Heart left ventricle (tissue), 11 donors: ENCODE data around the gene BRS3. TPM values are rescaled to one million over a fixed set of nuclear protein-coding genes. Genes with fewer than 3 reads are reported as not detected.

Experiments
- polyA plus RNA-seq, 2 donors: library from polyadenylated mRNA; stranded (reverse); fragments of 200-250 nt; gene quantifications; one replicate each; pipeline ENCODE4 v1.2.3, GENCODE V29; 2013
- total RNA-seq, 9 donors: library from RNA; depleted of rRNA in 2 of 9; stranded (reverse); fragments of >200 nt in 2 of 9; fragmentation: NEBNext Ultra II Directional in 3 of 9; extraction: Animal tissue kit (Norgen Biotek cat#: 25700) in 3 of 9; gene quantifications; one replicate each; pipeline versions ENCODE4 v1.1.0 to v1.2.4, GENCODE V29; 2016 to 2023
- donor health status: ischemic (EF 13 %, LVEDD 7.1; RV severe dilation, severe dysfunction).
- donor health status: healthy with polysubstance abuse.
- donor health status: DM: no; HTN: yes; CAD: no.
- donor health status: DM: no; HTN: no; CAD: no.
- donor health status: ischemic (EF 25% LVEDD 5.7; RV mildly dilated, moderate dysfunction).
- donor health status: healthy.
- donor health status: DM: yes; HTN: yes; CAD: no.
- donor health status: PGD.
- donor health status: nonischemic (EF 23%, LVEDD 6.1; RV moderate dilation, normal function).

The BRS3 gene
- total and polyA plus RNA-seq, 11 donors = not detected

Other genes starting within 250 kb of the BRS3 start
- gene MAP7D3, start 236.5 kb upstream of the BRS3 start, total RNA-seq = 10 to 100 TPM in 8 of 9 donors, 1 to 10 TPM in 1; 8.2 to 18.4 (median 13.2) TPM
- gene MAP7D3, start 236.5 kb upstream of the BRS3 start, polyA plus RNA-seq = 10 to 100 TPM; 10.3 to 12.4 TPM
- gene ADGRG4, start 187.0 kb upstream of the BRS3 start, total RNA-seq = under 1 TPM in 2 of 9 donors, not detected in 7; 0.04 to 0.07 TPM
- gene ADGRG4, start 187.0 kb upstream of the BRS3 start, polyA plus RNA-seq = not detected
- 10 to 100 TPM; 49.8 to 83.0 (median 66.7) TPM for gene HTATSF1, start 9.6 kb downstream of the BRS3 start, total RNA-seq
- 10 to 100 TPM; 58.0 to 63.2 TPM for gene HTATSF1, start 9.6 kb downstream of the BRS3 start, polyA plus RNA-seq
- gene VGLL1, start 44.3 kb downstream of the BRS3 start, total RNA-seq = under 1 TPM in 1 of 9 donors, not detected in 8; 0.62 TPM
- gene VGLL1, start 44.3 kb downstream of the BRS3 start, polyA plus RNA-seq = not detected
- gene CD40LG, start 160.2 kb downstream of the BRS3 start, total RNA-seq = under 1 TPM in 2 of 9 donors, not detected in 7; 0.36 to 0.75 TPM
- gene CD40LG, start 160.2 kb downstream of the BRS3 start, polyA plus RNA-seq = under 1 TPM in 1 of 2 donors, not detected in 1; 0.04 TPM